Measurements from ENCODE around the gene ATG14.
"Not testable (repeated sequence)": the region's sequence is repeated elsewhere in the genome, so short reads cannot be mapped to it uniquely, and the experiment has no call there.

Gene ATG14

DNA sequence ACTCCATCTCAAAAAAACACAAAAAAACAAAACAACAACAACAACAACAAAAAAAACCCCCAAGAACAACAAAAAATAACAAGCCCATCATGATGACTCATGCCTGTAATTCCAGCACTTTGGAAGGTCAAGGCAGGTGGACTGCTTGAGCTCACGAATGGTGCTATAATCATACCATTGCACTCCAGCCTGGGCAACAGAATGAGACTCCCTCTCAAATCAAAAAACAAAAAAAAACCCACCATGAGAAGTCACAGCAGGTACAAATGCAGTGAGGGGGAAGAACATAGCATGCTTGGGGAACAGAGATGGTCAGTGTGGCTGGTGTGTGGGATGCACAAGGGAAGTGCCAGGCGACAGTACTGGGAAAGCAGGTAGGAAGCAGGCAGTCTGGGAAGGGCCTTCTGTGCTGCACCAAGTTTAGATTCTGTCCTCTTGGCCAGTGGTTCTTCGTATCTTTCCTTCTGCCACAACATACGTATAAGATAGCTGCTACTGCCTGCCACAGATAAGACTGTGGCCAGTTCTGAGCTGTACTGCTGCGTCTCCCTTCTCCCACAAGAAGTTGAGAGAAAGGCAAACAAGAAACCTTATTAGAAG is 28.0 kb downstream of the ATG14 start:
- DNase-seq: no peak

DNA sequence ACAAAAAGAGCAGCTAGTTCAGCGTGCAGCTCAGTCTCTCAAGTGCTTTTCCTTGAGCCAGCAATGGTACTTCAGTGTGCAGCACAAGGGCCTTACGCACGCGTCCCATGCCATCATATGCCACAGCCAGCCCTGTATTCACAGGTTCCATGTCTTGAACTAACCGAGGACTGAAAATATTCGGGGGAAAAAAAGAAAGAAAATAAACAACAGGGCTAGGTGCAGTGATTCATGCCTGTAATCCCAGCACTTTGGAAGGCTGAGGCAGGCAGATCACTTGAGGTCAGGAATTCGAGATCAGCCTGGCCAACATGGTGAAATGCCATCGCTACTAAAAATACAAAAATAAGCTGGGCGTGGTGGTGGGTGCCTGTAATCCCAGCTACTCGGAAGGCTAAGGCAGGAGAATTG is 28.6 kb downstream of the ATG14 start:
- not testable (repeated sequence) for DNase-seq

DNA sequence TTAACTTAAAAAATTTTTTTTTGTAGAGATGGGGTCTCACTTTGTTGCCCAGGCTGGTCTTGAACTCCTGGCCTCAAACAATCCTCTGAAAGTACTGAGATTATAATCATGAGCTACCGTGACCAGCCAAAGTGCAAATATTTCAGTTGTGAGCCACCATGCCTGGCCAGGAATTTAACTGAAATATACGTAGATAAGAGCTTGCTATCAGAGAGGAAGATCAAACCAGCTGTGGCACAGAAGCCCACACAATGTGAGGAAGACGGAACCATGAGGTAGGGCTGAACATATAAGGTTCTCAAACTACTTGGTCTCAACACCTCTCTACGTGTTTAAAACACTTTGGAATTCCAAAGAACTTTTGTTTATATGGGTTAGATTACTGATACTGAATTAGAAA is 29.1 kb downstream of the ATG14 start:
- DNase-seq: no peak

DNA sequence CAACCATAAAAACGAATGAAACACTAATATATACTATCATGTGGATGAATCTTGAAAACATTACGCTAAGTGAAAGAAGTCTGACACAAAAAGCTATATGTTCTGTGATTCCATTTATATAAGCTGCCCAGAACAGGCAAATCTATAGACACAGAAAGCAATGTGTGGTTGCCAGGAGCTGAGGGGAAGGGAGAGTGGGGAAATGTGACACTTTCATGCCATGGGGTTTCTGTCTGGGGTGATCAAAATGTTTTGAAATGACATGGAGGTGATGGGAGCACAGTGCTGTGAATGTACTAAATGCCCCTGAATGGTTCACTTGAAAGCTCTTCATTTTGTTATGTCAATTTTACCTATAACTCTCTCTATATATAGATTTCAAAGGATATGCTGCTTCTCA is 30.1 kb downstream of the ATG14 start:
- DNase-seq: no peak

DNA sequence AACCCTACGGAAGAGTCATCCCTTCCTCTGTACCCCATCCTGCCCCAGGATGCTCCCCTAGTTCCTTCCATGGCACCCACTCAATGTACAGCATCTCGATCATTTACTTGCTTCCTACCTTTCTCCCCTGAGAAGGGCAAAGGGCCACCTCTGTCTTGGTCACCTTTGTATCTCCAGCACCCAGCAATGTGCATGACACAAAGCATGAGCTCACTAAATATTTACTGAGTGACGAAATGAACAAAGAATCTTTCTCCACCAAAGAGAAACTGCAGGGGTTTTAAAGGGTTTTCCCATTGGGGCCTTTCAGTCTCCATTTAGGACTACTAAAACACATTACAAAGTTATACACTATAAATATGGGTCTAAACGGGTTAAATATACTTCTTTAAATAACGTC is 30.6 kb downstream of the ATG14 start:
- DNase-seq: no peak

GRCh38 chr14:55377236-55377635 is 34.4 kb downstream of the ATG14 start:
- no peak for DNase-seq

GRCh38 chr14:55374771-55375170 is 36.9 kb downstream of the ATG14 start:
- DNase-seq: no peak

DNA sequence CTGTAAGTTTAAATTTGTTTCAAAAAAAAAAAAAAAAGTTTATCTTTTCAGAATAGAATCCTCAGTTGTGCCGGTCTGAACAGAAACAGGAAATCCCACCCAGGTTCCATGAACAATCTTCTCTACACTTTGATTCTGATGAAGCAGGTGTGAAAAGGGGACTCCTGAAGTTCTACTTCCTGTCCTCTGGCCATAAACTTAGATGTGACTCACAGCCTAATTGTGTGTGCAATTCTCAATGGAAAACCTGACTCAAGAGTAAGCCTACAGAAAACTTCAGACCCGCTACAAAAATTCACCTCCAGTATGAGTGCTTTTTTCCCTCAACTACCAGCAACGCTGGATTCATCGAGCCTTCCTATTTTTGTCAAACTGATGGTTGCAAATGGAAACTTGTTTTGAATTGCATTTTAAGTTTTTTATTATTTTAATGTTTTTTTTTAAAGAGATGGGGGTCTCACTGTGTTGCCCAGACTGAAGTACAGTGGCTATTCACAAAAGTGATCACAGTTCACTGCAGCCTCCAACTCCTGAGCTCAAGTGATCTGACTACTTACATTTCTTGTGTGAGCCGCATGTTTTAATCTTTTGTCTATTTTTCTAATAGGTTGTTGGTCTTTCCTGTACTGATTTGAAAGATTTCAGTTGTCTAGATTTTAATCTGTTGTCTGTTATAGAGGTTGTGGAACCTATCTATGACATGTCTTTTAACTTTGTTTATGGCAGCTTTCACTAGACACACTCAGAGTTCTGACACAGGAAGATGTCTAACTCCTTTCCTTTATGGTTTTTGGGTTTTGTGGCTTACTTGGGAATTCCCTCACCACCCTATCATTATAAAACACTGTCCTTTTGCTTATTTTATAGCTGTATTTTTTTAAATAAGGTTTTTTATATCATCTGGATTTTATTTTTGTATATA is 37.6 kb downstream of the ATG14 start:
- DNase-seq: no peak

DNA sequence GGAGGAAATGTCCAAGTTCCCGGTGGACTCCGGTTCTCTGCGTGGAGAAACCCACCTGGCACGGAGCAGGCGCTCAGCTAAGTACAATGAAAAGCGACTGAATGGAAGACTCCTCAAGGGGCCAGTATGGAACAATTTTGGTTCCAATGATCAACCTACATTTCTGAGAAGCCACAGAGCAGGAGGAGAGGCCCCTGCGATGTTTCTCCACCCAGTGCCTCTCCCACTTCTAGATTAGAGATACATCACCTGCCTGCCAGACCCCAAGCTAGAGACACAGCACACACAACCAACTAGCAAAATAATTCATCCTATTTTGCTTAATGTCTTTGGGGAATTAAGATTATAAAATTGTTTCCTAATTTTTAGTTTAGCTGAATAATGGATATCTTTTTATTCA is 38.8 kb downstream of the ATG14 start:
- no peak for DNase-seq

DNA sequence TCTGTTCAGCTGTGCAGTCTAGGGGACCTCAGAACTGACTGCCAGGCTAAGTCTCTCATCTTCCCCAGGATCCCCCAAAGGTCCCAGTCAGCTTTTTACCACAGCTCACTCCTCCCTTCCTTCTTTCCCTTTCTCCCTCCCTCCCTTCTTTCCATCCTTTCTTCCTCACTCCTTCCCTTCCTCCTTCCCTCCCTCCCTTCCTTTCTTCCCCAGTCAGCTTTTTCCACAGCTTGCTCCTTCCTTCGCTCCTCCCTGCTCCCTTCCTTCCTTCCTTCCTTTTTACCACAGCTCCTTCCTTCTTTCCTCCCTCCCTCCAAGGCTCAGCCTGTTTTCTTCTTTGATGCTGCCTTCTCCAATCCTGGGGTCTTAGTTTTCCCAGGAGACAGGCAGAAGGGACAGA is 39.2 kb downstream of the ATG14 start:
- DNase-seq: no peak

DNA sequence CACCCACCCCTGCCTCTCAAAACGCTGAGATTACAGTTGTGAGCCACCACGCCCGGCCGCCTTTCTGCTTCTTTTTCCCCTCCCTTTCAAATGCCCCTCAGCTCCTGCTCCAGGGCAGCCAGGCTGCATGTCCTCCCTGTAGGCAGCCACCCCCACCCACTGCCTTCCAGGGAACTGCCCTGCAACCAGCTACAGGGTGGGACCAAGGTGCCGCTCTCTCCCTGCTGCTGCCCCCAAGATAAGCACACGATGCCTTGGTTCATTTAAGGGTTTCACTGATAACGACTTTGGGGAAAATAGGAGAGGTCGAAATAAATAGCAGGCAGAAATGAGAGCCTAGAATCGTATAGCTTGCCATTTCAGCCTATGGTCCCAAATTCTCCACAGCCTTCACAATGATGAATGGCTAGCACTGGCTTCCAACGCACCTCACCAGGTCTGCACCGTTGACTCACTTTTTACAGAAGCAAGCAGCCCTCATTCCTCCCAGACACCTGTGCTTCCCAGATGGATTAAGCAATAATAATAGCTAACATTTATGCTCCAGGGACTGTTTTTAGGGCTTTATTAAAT is 40.7 kb downstream of the ATG14 start:
- DNase-seq: no peak

- DNase-seq: no peak
These were observed 45.4 kb downstream of the ATG14 start for GRCh38 chr14:55366271-55366670.

DNA sequence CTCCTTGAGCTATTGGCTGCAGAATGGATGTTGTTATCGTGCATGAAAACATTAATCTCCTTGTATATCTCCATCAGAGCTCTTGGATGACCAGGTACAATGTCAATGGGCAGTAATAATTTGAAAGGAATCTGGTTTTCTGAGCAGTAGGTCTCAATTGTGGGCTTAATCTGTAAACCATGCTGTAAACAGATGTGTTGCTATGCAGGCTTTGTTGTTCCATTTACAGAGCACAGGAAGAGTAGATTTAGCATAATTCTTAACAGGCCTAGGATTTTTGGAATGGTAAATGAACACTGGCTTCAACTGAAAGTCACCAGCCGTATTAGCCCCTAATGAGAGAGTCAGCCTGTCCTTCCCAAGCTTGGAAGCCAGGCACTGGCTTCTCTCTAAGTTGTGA is 50.4 kb downstream of the ATG14 start:
- DNase-seq: no peak

GRCh38 chr14:55359307-55359706 is 52.3 kb downstream of the ATG14 start:
- DNase-seq: no peak

DNA sequence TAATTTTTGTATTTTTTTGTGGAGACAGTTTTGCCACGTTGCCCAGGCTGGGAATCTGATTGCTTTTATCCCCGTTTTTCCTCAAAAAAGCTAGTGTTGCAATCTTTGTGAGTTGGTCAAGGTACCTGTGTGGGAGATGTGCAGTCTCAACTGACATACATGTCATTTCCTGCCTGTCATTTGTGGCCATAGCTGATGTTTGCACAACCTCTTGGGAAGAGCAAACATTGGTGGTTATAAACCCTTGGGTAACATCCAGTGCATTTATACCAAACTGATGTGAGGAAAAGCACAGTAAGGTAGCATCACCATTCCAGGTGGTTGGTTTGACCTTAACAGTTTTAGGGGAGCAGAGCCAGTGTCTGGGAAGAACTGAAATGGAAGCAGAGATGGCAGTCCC is 54.7 kb downstream of the ATG14 start:
- DNase-seq: no peak

DNA sequence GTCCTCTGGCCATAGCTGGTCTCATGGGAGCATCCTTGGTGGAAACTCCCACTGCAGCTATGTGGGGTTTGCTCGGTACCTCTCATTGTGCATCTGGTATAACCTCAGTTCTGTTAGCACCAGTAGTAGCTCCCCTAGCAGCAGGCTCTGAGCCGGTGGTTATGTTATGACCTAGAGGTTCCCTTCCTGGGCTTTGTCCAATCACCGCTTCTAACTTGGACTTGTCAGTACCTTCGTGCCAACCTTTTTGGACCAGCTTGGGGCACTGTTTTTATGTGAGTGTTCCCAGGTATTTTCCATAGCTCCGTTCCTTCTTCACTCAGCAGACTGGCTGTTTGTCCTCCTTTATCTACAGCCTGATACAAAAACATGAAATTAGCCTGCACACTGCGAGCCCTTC is 55.7 kb downstream of the ATG14 start:
- no peak for DNase-seq

- DNase-seq: peak; percentile 48
These were observed 57.1 kb downstream of the ATG14 start for GRCh38 chr14:55354500-55354899.

- no peak for DNase-seq
These were observed 57.8 kb downstream of the ATG14 start for GRCh38 chr14:55353686-55354467.

DNA sequence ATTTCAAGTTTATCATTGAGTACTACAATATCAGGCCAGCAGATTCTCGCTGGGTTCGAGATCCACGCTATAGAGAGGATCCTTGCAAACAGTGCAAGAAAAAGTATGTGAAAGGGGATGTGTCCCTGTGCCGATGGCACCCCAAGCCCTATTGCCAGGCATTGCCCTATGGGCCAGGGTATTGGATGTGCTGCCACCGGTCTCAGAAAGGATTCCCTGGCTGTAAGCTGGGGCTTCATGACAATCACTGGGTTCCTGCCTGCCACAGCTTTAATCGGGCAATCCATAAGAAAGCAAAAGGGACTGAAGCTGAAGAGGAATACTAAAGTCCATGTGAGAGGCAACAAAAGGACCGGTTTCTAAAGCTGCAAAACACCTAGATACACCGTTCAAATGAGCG is 59.4 kb downstream of the ATG14 start:
- DNase-seq: no peak

DNA sequence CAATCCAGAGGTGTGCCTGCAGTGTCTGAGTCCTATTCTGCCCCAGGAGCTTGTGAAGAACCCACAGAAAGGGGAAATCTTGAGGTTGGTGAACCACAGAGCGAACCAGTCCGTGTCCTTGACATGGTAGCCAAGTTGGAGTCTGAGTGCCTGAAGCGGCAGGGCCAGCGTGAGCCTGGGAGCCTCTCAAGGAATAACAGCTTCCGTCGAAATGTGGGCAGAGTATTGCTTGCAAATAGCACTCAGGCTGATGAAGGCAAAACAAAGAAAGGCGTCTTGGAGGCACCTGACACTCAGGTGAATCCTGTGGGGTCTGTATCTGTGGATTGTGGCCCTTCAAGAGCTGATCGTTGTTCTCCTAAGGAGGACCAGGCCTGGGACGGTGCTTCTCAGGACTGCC is 60.5 kb downstream of the ATG14 start:
- no peak for DNase-seq

DNA sequence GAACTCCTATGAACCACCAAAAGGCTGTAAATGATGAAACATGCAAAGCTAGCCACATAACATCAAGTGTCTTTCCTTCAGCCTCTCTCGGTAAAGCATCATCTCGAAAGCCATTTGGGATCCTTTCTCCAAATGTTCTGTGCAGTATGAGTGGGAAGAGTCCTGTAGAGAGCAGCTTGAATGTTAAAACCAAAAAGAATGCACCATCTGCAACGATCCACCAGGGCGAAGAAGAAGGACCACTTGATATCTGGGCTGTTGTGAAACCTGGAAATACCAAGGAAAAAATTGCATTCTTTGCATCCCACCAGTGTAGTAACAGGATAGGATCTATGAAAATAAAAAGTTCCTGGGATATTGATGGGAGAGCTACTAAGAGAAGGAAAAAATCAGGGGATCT is 61.2 kb downstream of the ATG14 start:
- DNase-seq: no peak

- DNase-seq: no peak
These were observed 62.1 kb downstream of the ATG14 start for GRCh38 chr14:55349565-55349964.

GRCh38 chr14:55348766-55349453 is 62.7 kb downstream of the ATG14 start:
- no peak for DNase-seq
